Omental fat pad (tissue), 4 donors: ENCODE measurements around the gene GNG2. TPM values are rescaled to one million over a fixed set of nuclear protein-coding genes. Genes with fewer than 3 reads are reported as not detected.

Source experiments
- ATAC-seq: fragments of 150-250 bp; one replicate; pipeline ENCODE4 v1.9.1; 2016; ENCODE audit warnings: mild to moderate bottlenecking, moderate library complexity; ENCODE audit not compliant: low FRiP score
- DNase-seq: peaks from one replicate; pipeline ENCODE4 v3.0.0-alpha.2; 2019; ENCODE audit warnings: low spot score
- CTCF ChIP-seq, 3 donors: fragments of 450-650 bp; IDR thresholded peaks; one replicate each; pipeline ENCODE4 v1.5.1; 2016 to 2017; ENCODE audit warnings: antibody characterized with exemption in 3 of 3, mild to moderate bottlenecking in 3 of 3, moderate library complexity in 2 of 3
- total RNA-seq, 4 donors: library from RNA; depleted of rRNA; stranded (reverse); fragments of >200 nt; gene quantifications; one replicate each; pipeline ENCODE4 v1.1.0, GENCODE V29; 2016

GNG2 gene
- total RNA-seq, 4 donors from 2014 or later: 40.7 to 85.6 (median 54.0) TPM

GRCh38 chr14:52018252-52018651 lies 157.8 kb downstream of the GNG2 start:
- DNase-seq (no peak), ATAC-seq (no peak)
- no peak for TF ChIP-seq CTCF (IDR thresholded peaks at IDR 0.05)

- ATAC-seq (no peak), DNase-seq (no peak)
- no peak for TF ChIP-seq CTCF (IDR thresholded peaks at IDR 0.05)
These were observed 158.6 kb downstream of the GNG2 start for GRCh38 chr14:52018970-52019369.

Other genes starting within 250 kb of the GNG2 start
- 10 to 100 TPM; 13.5 to 25.7 (median 19.3) TPM for gene FRMD6, start 208.7 kb upstream of the GNG2 start, total RNA-seq
- 10 to 100 TPM; 63.8 to 84.6 (median 71.6) TPM for gene RTRAF, start 128.9 kb downstream of the GNG2 start, total RNA-seq
- 10 to 100 TPM; 33.3 to 67.0 (median 45.4) TPM for gene NID2, start 208.4 kb downstream of the GNG2 start, total RNA-seq